ENCODE results near the gene ACIN1.

ACIN1 gene

DNA sequence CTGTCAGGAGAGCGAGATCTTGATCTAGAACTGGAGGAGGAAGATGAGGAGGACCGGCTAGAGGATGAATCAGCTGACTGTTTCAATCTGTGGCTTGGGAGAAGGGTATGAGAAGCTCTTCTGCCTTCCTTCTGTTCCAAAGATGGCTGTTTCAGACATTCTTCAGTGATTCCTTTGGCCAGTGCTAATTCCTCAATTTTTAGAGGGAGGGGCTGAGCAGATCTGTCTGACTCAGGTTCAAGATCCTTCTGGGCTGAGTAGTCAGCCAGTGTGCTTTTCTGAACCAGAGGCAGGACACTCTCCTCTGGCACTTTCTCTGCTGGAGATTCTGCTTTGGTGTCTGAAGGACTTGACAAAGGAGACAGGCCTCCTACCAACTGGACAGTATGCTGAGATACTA is 15.2 kb downstream of the ACIN1 start:
- no peak for DNase-seq

DNA sequence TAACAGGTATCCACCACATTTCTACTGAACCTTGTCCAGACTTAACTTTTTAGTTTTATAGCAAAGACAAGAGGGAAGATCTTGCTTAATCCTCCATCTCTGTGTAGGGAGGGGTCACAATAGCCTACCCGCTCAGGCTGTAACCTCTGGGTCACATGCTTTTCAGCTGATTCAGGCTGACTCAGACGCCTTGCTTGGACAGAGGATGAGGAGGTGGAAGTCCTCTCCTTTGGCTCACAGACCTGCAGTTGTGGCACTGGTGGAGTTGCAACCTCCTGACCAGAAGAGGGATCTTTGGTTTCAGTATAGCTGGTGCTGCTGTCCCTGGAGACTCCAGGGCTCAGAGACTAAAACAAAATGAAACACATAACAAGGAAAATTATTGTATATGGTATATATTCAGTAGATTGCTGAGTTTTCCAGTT is 16.2 kb downstream of the ACIN1 start:
- DNase-seq: no peak

DNA sequence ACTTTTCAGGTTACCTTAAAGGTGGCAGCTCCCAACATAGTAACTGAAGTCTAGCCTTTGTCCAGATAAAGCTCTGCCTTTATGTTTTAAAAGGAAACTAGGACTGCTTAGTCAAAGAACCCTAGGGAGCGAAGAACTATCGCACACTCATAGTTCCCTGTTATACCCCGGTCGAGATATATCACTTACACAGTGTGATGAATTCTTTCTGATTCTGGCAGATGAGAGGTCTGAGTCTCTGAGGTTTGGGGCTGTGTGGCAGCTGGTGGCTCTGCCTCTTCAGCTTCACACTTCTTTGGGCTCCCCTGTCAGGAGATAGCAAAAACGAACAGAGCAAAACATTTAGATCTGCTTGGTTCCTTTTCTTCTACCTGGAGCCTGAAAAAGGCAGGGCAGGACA is 17.0 kb downstream of the ACIN1 start:
- DNase-seq: no peak

DNA sequence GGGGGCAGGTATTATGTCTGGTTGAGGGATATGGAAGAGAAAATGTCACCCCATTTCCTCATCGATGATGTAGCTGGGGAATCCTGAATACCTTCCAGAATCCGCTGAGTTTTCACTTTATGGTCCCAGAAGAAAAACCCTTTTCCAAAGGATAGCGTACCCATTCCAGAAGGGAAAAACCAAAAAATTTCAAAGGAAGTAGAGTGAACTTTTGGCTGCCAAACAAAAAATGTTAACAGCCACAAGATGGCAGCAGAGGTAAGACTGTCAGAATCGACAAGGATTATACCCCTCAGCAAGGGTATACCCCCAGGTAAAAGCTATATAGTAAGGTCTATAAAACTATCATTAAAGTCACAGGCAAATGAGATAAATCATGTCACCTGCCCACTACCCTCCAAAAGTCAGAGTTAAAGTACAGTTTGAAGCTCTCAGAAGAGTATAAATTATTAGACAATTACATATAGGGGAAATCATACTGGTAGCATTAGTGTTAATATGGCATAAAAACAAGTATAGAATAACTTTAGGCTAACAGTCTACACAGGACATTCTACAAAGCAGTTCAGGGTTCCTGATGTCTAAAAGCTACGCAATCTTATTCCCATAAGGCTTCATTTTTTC is 18.0 kb downstream of the ACIN1 start:
- no peak for DNase-seq

DNA sequence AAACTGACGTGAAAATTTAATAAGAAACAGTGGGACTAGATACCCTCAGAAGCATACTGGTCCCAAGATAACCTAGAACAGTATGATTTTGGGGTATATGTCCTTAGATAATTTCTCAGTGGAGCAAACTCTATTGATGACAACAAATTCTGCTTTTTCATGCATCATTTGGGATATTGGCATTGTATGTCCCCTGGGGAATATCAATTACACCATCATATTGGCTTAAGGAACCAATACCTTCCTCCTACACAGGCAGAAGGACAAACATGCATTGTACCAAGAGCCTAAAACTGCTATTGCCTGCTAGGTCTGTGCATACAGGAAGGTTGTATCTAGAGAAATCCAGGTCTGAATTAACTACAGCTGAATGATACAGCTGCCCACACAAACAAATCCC is 20.0 kb downstream of the ACIN1 start:
- DNase-seq: no peak

DNA sequence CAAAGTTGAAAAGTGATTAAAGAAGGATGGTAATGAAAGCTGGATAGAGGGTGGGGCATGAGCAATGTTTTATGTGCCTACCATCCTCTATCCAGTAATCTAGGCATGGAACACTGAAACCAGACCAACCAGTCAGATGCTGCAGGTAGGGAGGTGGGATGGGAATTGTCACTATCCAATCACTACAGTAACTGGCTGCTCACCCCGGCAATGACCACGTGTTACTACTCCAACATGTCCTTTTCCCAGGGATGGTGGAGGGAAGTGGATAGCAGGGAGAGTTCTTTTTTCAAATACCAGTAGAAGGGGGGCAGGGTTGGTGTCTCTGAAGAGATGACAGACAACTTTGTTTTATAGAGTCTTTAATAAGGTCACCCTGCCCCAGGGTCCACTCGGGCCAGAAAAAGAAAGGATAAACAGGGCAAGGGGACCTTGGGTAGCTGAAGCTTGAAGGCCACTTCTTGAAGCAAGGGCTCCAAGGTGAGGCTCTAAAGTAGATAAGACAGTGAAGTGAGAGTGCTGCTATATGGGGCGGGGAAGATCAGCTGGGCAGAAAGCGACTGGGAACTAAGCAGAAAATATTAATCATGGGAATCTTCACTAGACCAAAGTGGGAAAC is 22.9 kb downstream of the ACIN1 start:
- no peak for DNase-seq

DNA sequence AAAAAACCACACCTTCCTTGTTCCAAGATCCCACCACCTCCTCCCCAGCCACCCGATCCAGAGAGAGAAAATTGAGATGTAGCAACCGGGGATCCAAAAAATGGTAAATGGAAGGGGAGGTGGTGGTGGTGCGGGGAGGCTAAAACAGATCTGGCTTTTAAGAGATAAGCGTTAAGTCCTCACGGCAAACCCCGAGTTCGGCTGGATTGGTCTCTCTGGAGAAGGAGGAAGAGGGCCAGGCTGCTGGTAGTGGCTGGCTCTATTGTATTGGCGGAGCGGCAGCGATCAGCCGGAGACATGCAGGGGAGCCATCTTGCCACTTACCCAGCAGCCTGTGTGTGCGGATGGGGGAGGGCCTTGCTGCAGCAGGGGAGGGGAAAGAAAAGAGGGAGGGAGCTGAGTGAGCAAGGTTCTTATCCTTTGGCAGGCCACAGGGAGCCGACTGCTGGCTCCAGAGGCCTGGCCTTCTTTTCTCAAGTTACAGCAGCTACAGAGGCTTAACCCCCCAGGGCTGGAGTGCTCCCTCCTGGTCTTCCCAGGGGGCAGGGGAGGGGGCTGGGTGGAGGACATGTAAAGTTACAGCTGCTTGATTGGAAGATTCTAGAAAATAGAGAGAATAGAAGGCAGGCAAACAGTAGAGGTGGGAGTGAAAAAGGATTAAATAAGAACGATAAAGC is 23.6 kb downstream of the ACIN1 start:
- no peak for DNase-seq

DNA sequence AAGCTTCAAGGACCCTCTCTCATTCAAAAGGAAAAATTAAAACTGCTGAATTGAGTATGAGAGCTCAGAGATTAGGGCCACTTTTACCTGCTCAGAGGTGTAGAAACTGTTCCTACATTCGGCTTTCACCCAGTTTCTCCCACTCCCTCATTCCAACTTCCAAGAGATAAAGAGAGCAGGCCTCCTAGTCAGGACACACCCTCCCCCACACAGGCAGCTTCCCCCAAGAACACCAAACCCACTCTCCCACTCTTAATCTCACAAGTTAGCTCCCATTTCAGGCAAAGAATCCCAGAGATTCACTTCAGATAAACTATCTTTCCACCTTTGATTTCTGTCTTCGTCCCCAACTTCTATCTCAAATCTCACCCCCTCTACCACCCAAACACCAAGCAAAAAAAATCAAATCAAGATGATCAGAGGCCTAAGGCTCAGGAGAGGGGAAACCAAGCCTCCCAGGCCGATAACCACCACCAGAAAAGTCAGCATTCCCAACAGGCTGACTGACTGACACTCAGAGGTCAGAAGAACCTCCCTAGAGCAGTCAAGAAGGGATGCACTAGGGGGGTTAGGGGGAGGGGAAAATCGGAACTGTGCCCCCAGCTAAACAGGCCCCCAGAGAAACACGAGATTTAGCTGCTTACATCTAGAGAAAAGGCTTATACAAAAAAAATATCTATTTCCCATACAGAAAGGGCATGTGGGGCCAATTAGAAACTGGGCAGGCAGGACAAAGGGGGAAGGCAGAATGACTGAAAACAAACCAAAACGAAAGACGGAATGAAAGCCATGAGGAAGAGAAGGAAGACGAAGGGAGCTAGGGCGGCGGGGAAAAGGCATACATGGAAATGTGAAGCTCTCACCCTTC is 24.4 kb downstream of the ACIN1 start:
- DNase-seq: no peak

DNA sequence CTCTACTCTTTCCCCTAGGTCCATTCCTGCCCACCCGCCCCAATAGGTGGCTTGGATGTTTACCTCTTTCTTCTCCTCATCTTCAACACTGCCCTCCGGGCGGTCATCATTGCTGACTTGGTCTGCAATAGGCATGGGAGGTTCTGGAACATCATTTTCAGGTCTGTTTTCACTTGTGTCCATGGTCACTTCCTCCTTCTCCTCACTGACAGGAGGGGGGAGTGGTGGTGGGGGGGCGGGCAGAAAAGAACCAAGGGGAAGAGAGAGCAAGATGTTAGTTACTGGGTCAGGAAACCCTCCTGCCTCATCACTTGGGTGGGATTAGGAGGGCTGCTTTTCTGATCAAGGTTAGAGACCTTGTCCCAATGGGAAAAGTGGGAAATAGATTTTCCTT is 25.5 kb downstream of the ACIN1 start:
- DNase-seq: no peak

DNA sequence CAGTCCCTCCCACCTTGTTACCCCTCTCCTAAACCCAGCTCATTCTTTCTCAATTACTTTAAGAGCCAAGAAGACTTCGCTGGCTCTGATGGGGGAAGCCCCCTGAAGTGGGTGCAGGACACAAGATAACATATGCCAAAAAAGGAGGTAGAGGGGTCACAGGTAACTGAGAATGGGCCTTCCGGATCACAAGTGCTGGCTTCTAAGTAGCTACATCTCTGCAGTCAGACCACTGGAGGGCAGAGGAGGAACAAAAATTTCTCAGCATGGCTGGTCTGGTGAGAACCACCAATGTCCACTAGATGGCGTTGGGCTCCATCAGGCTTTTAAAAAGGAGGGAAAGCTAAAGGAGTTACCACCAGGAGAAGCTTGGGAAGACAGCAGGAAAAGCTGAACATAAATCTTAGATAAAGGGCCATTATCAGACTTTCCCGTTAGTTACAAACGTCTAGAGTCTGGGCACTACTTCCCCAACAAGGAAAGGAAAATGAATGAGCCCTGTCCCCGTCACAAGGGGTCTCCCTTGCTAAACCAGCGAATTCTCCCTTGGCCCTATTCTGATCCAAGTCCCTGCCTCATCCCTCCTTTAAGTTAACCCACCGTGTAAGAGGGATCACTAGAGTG is 26.0 kb downstream of the ACIN1 start:
- no peak for DNase-seq

DNA sequence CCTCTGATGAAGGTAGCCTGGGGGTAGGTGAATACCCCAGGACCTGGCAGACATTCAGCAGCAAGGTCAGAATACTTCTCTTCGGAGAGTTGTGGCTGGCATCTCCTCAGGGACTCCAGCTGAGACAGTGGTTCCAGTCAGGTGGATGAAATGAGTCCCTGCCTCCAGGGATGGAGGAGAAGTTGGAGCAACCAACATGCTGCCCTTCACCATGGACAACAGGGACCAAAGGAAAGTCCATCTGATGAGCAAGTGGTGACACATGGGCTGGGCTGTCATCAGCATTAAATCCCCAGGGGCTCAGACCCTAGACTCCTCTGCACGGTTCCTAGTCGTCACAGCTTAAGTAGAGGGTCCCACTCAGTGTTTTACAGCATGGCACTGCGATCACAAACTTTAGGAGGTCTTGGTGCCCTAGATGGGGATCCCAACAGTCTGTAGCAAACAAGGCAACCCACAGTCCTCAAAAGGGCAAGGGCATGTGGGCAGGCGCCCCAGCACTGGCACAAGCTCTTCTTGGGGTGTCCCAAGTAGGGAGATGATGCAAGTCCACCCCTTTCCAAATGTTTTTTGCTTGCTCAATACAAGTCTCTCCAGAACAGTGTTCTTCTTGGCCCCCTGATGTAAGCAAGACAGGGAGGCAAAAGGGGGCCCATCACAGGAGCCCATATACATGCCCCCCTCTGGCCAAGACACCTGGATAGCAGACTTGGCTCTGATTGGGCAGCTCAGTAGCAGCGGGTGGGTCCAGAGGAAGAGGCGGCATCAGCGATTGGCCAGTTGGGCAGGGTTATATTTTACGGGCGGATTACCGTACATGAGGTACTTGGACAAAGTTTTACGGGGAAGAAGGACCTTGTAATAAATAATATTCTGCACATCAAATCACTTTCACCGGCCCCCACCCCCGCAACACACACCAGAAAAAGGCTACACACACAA is 26.8 kb downstream of the ACIN1 start:
- DNase-seq: no peak

DNA sequence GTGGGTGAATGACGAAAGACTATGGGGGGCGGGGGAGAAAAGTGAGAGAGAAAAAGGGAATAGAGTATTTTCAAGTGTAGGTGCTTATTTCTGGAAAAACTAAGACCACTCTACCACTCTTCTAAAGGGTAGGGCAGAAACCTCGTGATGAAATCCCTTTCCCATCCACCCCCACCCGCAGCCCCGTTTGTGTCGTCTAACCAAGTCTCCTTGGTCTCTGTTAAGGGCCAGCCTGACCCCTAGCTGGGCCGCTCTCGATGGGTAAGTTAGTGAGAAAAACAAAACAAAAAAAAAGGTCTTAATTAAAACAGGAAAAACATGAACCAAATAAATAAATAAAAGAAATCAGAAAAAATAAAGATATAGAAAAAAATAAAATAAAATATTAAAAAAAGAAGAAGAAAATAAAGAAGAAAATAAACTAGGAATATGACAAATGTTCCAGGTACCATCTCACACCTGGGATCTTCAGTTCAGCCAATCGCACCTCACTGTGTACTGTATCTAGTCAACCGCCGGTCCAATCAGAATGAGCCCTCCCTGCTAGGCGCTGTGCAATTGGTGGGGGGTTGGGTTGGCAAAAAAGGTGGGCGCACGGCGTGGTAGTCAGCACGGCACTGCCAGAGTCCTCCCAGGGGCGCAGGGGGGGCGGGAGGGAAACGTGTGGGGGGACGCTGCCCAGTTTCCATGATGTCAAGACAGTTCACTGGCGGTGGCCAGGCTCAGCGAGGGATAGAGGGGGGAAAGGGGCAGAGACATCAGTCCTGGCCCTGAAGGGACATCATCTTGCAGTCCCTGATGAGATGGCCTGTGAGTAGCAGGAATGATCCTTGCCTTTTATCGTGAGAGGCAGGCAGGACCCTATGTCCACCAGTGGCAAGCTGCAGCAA is 27.8 kb downstream of the ACIN1 start:
- no peak for DNase-seq

DNA sequence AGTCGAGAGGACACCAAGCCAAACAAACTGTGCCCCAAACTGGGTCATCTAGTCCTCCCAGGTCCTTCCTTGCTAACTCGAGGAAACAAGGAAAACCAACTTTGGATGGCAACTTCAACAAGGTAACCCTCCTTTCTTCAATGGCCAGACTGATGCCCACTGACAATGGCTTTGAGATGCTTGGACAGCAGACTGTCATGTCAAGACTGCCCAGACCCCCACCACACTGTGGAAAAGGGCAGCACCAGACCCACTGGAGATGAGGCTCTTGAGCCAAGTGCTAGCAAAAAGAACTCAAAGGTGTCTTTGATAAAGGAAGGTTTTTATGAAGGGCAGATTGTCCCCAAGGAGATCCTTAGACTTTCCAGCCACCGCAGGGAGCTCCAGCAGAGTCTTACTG is 28.6 kb downstream of the ACIN1 start:
- DNase-seq: no peak

DNA sequence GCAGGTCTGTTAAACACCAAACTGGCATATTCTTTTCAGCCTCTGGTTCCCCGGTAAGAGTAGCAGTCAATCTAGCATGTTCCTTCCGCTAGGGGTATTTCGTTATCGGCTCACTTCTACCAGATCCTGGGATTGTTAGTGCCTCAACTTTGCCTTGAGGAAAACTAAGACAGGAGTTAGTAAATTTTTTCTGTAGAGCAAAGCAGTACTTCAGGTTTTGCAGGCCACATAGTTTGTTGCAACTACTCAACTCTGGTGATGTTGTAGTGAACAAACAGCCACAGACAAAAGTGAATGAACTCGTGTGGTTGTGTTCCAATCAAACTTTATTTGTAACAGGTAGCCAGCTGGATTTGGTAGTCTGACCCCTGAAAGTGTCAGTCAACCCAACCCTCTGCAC is 31.3 kb downstream of the ACIN1 start:
- DNase-seq: no peak

DNA sequence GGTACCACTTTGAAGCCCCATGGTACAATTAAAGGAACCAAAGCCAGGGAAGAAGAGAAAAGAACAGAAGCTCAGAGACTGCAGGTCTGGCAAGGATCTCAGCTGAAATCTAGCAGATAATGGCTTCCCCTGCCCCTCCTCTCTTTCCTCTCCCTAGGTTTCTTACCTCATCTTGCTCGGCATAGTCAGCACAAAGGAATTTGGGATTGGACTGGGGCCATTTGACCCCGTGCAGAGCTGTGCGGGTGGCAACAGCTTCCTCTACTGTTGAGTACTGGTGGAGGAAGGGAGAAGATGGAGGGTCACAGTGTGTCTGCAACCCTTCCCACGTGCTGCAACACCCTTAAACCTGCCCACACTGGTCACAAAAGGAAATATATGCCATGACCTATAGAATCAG is 32.9 kb downstream of the ACIN1 start:
- no peak for DNase-seq

DNA sequence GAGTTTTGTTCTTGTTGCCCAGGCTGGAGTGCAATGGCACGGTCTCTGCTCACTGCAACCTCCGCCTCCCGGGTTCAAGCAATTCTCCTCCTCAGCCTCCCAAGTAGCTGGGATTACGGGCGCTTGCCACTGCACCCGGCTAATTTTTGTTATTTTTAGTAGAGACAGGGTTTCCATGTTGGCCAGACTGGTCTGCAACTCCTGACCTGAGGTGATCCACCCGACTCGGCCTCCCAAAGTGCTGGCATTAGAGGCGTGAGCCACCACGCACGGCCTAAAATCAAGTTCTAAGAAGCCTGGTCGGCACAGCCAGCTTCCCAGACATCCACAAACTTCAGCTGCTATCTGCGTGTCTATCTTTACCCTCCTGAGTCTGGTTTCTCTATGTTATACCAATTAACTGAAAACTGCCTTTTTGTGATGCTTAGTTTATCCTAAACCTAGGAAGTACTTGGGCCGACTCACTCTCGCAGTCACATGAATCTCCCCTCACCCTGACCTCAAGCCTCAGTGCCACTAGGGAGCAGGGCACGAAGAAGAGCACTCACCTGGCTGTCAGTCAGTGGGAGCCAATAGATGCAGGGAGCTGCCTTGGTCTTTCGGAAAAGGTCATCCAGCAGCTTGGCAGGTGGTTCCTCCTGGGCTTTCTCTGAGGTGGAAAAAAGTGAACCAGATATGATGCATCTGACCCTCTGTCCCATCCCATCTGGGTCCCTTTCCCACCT is 34.2 kb downstream of the ACIN1 start:
- no peak for DNase-seq

DNA sequence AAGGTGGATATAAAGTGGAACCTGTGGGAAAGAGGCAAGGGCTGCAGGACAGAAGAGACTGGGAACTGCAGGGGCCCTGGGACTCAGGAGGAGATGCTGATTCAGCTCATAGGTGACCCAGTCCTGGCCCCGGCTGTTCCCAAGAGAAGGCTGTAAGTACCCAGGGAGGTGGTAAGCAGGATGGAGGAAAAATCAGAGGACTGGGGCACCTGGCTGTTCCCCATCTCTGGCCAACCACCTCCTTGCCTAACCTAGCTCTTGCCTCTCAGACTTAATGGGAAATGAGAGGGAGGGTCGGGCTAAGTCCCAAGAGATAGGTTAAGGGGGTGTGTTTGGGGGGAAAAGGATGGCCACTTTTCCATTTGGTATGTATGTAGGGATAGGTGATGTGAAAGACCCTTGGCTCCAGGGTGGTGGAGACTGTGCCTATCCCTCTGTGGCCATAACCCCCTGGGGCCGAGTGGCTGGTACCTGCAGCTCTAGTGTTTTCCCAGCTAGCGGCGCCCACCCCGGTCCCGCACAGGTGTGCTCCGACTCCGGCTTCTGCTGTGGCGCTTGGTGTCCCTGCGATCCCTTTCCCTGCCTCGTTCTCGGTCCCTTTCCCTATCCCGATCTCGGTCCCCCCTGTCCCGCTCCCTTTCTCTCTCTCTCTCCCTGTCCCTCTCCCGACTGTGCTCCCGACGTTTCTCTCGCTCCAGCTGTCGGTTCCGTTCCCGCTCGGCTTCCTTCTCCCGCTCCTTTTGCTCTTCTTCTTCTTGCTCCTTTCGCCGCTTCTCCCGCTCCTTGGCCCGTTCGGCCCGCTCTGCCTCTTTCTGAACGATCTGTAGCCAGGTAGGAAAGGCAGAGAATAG is 36.1 kb downstream of the ACIN1 start:
- no peak for DNase-seq

DNA sequence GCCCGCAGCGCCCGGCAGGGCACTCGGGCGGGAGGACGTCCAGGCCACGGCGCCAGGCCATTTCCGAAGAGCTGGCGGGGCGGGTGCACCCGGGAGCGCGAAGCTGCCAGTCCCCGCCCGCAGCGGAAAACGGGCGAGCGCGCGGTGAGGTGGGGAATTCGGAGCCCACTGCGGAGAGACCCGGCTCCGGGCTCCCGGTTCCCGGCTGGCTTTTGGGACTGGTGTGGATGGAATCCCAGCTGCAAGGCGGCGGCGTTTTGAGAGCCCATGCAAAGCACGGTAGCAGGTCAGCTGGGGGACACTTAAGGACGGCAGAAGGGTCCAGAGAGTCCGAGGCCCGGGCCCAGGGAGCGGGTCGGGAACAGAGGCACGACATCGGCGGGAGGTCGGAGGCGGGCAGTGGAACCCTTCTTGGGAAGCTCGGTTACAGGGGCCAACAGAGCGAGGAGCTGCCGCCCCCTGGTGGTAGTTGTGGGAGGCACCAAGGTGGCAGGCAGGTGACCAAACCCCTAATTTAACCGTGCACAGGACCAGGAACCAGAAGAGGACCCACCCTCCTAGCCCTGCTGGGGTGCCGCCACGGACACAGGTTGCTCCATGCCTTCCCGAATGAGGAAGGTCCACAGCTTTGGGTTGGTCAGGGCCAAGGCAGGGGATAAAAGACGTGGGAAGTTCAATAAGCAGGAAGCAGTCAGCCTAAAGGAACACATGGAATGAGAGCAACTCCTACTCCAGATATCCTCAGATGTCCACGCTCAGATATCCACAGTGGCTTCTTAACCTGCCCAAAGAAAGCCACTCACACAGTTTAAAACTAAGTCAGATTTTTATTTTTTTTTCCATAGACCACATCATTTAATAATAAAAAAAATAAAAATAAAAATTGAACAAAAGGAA is 36.9 kb downstream of the ACIN1 start:
- DNase-seq: no peak
